Diencephalon (tissue), 1 donor: ENCODE results near the gene HILPDA. TPM values are rescaled to one million over a fixed set of nuclear protein-coding genes. Genes with fewer than 3 reads are reported as not detected.

ENCODE experiments used
- small RNA-seq: library from RNA; depleted of rRNA; stranded (forward); fragments of <200 nt; gene quantifications from one replicate; pipeline ENCODE3, GENCODE V24; 2014
- total RNA-seq: library from RNA; depleted of rRNA; stranded (reverse); fragments of >200 nt; gene quantifications from one replicate; pipeline ENCODE4 v1.2.3, GENCODE V29; 2014

The HILPDA gene
- 17.5 TPM for total RNA-seq

GRCh38 chr7:128455543-128456254, at the start of gene HILPDA:
Gene HILPDA, plus strand, starts transcription at chr7:128455878. Its CDS starts 1,391 bp downstream, at chr7:128457269.

GRCh38 chr7:128409596-128410450, 45.9 kb upstream of the HILPDA start, which contains the start of gene IMPDH1:
Gene IMPDH1, minus strand, starts transcription at chr7:128409982. Its CDS starts 81 bp downstream, at chr7:128409901.

GRCh38 chr7:128476402-128477335, 21.0 kb downstream of the HILPDA start, which contains the start of gene METTL2B:
Gene METTL2B, plus strand, starts transcription at chr7:128476748. Its CDS starts 18 bp downstream, at chr7:128476766.

Small RNAs within 50 kb of the gene (small RNA-seq; reads per million reads assigned to genes)
- not detected for gene AC010655.1
- not detected for gene AC010655.2
- gene RF00017, result not detected
- gene RNU7-54P, result not detected

Other genes starting within 250 kb of the HILPDA start
- not detected for gene LEP, start 214.6 kb upstream of the HILPDA start, total RNA-seq
- gene RBM28, start 112.0 kb upstream of the HILPDA start, total RNA-seq, result 17.1 TPM
- gene PRRT4, start 94.2 kb upstream of the HILPDA start, total RNA-seq, result 7.2 TPM
- 31.8 TPM for gene IMPDH1, start 45.9 kb upstream of the HILPDA start, total RNA-seq
- 46.6 TPM for gene METTL2B, start 20.9 kb downstream of the HILPDA start, total RNA-seq
- gene GARIN1A, start 216.4 kb downstream of the HILPDA start, total RNA-seq, result 0.92 TPM